ENCODE measurements around the gene ASB14.

ASB14 gene

GRCh38 chr3:57256844-57257243 is 35.6 kb downstream of the ASB14 start:
- TF ChIP-seq CTCF (conservative IDR thresholded peaks at IDR 0.05; ENCODE audit: low read depth, low read length) = no peak
- no peak overlapping the region for H3K4me3 ChIP-seq (ENCODE audit: low read depth, low read length)
- no peak for DNase-seq (ENCODE audit: low read depth)

- no peak for DNase-seq (ENCODE audit: low read depth)
- TF ChIP-seq CTCF (conservative IDR thresholded peaks at IDR 0.05; ENCODE audit: low read depth, low read length) = no peak
- H3K4me3 ChIP-seq (ENCODE audit: low read depth, low read length) = no peak overlapping the region
Measured at GRCh38 chr3:57252404-57252803, 40.1 kb downstream of the ASB14 start.

- no peak for TF ChIP-seq CTCF (conservative IDR thresholded peaks at IDR 0.05; ENCODE audit: low read depth, low read length)
- no peak overlapping the region for H3K4me3 ChIP-seq (ENCODE audit: low read depth, low read length)
- DNase-seq (ENCODE audit: low read depth) = no peak
Measured at GRCh38 chr3:57244946-57245345, 47.5 kb downstream of the ASB14 start.

DNA sequence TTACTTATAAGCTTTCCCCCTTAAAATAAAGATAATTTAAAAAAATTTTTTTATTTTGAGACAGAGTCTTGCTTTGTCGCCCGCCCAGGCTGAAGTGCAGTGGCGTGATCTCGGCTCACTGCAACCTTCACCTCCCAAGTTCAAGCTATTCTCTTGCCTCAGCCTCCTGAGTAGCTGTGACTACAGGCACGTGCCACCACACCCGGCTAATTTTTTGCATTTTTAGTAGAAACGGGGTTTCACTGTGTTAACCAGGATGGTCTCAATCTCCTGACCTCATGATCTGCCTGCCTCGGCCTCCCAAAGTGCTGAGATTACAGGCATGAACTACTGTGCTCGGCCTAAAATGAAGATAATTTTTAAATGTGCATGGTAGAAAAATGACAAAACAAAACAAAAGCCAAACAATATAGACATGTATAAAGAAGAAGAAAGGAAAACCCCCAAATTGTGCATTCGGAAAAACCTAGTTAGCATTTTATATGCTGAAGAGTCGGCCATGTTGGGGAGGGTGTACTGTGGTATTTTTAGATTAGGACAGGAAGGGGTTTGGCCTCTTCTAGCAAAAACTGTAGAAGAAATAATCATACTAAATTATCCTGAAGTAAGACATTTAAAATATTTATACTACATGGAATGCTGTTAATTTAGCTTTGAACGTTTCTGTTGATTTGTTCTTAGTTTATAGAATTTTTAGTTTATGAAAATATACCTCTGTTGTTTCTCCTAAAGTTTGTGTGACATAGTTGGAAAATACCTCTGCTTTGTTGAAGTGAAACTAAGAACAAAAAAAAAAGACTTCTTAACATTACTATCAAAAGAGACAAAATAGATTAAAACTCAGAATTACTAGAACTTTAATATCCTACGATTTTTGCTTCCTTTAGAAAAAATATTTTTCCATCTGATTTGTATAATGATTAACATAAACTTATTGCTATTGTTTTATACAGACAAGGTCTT is 57.6 kb downstream of the ASB14 start:
- no peak for TF ChIP-seq CTCF (conservative IDR thresholded peaks at IDR 0.05; ENCODE audit: low read depth, low read length)
- H3K4me3 ChIP-seq (ENCODE audit: low read depth, low read length) = no peak overlapping the region
- DNase-seq (ENCODE audit: low read depth) = no peak

- DNase-seq (ENCODE audit: low read depth) = no peak
- no peak overlapping the region for H3K4me3 ChIP-seq (ENCODE audit: low read depth, low read length)
- no peak for TF ChIP-seq CTCF (conservative IDR thresholded peaks at IDR 0.05; ENCODE audit: low read depth, low read length)
Measured at GRCh38 chr3:57233799-57234198, 58.7 kb downstream of the ASB14 start.

GRCh38 chr3:57230006-57230405 is 62.5 kb downstream of the ASB14 start:
- no peak for TF ChIP-seq CTCF (conservative IDR thresholded peaks at IDR 0.05; ENCODE audit: low read depth, low read length)
- DNase-seq (ENCODE audit: low read depth) = no peak
- H3K4me3 ChIP-seq (ENCODE audit: low read depth, low read length) = no peak overlapping the region
